GM21423 (cell line): ENCODE data around the gene TAX1BP1.

ENCODE experiments used
- ATAC-seq: cut with Tn5 transposase; IDR thresholded peaks from one replicate; pipeline ENCODE4 v1.9.1; 2021; ENCODE audit warnings: mild to moderate bottlenecking, moderate library complexity; ENCODE audit not compliant: unreplicated experiment

TAX1BP1 gene

GRCh38 chr7:27739909-27740448 is at the start of gene TAX1BP1:
Gene TAX1BP1, plus strand, starts transcription at chr7:27740162. Its CDS starts 8,363 bp downstream, at chr7:27748525.
- peak; percentile 95 for ATAC-seq

DNA sequence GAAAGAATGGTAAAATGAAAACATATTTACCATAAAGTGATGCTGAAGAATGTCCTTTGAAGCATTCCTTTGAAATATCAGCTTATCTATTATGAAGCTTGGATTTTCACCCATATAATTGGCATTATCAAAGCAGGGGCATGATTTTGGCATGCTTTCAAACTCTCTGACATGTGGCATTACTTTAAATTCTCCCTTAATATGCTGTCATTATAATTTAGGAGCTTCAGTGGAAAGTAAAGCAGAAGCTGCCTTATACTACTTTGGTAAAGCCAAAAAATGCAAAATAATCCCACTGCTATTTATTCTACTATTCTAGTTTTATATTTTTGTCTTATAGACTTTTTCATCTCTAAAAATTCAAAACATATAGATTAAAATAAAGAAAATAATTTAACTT is 49.3 kb upstream of the TAX1BP1 start:
- ATAC-seq = no peak

DNA sequence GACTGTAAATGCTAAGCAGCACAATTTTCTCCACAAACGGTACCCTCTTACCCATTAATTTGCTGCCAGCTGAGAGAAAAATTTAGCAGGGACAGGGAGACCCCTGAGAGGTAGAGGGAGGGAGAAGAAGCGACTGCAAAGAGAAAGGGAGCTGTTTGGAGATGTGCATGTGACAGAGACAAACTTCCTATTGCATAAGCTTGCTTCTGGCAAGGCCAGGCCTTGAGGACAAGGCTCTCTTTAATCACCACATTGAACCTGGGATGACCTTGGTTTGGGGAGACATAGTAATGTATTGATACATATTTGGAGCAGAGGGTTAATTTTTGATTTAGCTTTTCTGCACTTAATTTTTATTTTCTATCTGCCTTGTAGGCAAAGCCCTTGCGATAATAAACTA is 46.2 kb upstream of the TAX1BP1 start:
- no peak for ATAC-seq

GRCh38 chr7:27695096-27695495 is 44.9 kb upstream of the TAX1BP1 start:
- no peak for ATAC-seq

- ATAC-seq = no peak
Measured at GRCh38 chr7:27697861-27698430, 42.0 kb upstream of the TAX1BP1 start.

DNA sequence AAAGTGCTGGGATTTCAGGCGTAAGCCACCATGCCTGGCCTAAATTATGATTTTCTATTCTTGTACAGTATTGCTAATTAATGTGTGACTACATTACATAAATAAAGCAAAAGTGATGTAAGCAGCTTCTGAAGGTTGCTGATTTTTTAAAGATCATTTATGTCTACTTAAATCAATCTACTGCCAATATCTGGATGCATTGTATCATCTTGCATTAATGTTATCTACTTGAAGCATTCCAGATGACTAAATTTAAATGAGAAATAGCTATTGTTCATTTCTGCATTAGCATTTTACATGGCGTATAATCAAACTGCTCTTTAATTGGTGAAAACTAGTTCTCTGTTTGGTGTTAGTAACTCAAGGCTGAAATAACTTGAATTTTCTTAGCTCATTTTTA is 40.2 kb upstream of the TAX1BP1 start:
- ATAC-seq = no peak

GRCh38 chr7:27700501-27700900 is 39.5 kb upstream of the TAX1BP1 start:
- no peak for ATAC-seq

DNA sequence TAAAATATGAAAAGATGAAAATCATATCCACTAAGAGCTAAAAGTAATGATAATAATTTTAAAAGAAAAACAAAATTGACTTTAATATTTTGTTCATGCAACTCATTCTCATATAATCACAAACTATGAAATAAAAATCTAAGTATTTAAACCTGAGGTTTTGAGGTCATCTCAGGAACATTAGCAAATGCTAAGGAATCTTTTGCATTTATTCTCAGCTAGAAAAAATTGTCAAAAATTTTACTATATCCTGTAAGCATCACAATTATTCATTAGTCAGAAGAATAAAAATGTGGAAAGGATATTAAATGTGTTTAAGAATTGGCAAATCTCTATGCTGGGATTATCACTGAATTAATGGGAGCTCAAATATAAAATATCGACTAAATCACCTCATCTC is 36.8 kb upstream of the TAX1BP1 start:
- ATAC-seq = no peak

DNA sequence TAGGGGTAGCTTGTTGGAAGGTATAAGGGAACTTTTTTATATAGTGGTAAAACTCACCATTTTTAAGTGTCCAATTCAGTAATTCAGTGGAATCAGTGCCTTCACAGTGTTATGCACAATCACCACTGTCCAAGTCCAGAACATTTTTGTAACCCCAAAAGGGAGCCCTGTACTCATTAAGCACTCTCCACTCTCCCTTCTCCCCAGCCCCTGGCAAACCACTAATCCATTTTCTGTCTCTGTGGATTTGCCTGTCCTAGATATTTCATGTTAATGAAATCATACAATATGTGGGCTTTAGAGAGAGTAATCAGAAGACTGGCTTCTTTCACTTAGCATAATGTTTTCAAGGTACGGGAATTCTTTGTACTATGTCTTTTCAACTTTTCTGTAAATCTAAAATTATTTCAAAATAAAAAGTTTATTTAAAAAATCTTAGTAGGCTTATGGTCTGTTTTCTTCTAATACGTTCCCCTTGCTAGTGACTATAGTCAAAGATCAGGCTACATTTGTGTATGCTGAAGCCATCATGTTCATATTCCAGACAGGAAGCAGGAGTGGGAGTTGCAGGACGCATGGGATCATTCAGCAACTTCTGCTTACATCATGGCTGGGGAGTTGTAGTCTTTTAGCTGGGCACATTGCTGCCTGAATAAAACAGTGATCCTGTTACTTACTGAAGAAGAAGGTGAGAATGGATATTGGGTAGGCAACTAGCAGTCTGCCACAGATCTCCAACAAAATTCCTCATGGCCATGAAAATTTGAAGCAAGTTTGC is 35.4 kb upstream of the TAX1BP1 start:
- no peak for ATAC-seq

DNA sequence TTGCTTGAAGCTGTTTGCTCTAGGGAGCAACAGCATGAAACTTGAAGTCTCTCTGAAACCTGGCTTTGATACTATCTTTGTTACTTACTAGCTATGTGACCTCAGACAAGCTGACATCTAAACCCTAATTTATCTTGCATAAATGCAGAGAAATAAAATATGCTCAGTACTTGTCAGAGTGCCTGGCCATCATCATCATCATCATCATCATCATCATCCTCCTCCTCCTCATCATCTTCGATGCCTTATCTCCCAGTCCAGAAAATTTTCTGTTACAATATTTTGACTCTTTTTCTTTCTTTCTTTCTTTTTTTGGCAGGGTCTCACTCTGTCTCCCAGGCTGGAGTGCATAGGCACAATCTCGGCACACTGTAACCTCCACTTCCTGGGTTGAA is 34.8 kb upstream of the TAX1BP1 start:
- ATAC-seq = no peak

DNA sequence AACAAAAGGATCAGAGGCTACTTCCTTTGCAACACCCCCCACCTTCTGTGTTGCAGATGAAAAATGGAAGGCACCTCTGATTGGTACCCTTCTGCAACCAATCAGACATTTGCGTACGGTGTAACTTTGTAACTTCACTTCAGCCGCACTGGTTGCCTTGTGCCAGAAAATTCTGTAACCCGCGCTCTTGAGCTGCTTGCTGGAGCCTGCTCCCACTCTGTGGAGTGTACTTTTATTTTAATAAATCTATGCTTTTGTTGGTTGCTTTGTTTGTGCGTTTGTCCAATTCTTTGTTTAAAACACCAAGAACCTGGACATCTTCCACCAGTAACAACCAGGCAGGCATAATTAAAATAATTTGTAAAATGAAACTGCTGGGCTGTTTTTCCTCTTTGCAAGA is 31.5 kb upstream of the TAX1BP1 start:
- ATAC-seq = no peak

GRCh38 chr7:27709137-27710075 is 30.6 kb upstream of the TAX1BP1 start:
- no peak for ATAC-seq

- no peak for ATAC-seq
Measured at GRCh38 chr7:27712217-27712616, 27.7 kb upstream of the TAX1BP1 start.

DNA sequence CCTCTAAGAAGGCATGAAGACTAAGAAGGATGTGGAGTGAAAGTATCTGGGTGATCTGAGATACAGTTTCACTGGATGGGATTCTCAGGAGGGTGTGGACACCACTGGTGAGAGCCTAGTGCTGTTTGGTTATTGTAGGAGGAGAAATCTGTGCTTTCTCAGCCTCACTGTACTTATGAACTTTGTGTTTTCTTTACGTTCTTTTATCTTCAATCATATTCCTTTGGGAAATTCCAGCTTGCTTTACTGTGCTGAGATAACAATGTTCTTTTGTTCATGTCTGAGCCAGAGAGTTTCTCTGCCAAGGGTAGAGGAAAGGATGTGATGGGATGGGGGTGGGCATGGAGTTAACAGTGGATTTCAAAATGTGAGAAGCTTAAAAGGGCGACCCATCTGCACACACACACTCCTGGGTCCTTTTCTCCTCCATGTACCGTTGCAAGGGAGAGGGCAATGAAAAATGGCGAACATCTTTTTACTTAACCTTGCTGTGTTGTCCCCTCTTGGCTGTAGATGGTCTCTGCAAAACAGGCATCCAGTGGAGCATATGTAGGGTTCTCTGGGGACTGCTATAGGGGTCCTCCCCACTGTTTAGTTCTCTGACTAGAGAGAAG is 25.0 kb upstream of the TAX1BP1 start:
- no peak for ATAC-seq

- no peak for ATAC-seq
Measured at GRCh38 chr7:27723085-27723484, 16.9 kb upstream of the TAX1BP1 start.

GRCh38 chr7:27727058-27727457 is 12.9 kb upstream of the TAX1BP1 start:
- no peak for ATAC-seq

DNA sequence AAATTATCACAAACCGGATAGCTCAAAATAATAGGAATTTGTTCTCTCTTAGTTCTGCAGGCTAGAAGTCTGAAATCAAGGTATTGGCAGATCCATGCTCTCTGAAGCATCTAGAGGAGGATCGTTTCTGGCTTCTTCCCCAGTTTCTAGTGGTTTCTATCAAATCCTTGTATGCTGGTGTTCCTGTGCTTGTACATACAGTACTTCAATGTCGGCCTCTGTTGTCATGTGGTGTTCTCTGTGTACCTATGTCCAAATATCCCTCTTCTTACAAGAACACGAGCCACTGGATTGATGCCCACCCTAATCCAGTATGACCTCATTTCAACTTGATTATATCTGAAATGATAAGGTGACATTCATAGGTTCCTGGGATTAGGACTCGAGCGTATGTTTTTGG is 9.8 kb upstream of the TAX1BP1 start:
- ATAC-seq = no peak

DNA sequence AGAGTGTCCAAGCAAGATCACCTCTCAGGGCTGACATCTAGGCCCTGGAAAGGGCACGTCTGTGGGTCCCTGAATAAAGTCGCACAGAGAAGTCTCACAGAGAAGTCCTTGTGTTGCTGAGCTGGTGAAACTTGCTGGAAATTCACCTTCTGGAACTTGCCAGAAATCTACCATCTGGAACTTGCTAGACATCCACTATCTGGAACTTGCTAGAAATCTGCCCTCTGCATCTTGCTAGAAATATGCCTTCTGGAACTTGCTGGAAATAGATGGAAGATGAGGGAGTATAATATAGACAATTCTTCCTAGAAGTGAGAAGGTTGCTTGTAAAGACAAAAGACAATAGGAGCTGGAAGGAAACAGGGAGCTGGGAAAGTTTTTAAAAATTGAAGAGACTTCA is 5.4 kb upstream of the TAX1BP1 start:
- ATAC-seq = no peak

DNA sequence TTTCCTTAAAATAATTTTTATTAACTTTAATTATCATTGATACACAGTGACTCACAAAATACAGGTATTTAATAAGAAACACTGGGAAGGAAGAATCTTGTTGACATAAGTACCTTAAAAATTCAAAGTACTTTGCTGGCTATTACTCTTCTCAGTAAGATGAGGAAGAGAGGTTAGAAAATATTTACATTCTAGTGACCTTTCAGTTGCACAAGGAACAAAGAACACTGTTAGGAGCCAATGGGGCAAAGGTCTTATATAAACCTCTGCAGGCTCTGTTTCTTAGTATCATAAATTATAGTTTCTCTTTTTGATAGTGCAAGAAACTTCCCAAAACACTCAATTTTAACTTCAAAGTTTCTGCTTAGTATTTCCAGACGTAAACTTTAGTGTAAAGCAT is 4.8 kb upstream of the TAX1BP1 start:
- no peak for ATAC-seq

- no peak for ATAC-seq
Measured at GRCh38 chr7:27735831-27736230, 4.1 kb upstream of the TAX1BP1 start.

- ATAC-seq = no peak
Measured at GRCh38 chr7:27737178-27737577, 2.8 kb upstream of the TAX1BP1 start.
